ENCODE data around the gene MICALL1. TPM values are rescaled to one million over a fixed set of nuclear protein-coding genes. Genes with fewer than 3 reads are reported as not detected.
A peak's percentile ranks its signal among the peaks of the same experiment; 100 is the strongest.

MICALL1 gene
- total and polyA plus RNA-seq, 5 donors from 2014 or later = 1.1 to 25.2 (median 1.8) TPM

DNA sequence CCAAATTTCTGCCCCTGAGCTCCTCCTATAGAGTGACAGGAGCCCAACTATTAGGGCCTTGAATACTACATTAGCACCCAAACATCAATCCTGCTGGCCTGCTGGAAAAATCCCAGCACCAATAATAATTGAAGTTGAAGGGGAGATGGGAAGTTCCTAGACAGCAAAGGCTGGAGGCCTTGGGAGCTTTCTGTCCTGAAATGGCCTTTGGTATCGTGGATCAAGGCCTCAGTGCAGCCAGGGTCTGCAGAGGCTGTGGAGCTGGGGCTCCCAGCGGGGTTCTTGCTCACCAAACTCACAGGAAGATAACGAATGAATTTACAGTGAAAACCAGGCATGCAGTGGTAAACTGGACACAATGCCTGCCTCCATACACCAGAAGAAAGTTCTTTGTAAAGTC is 9.2 kb upstream of the MICALL1 start:
- Mint-ChIP-seq H3K27me3 (no peaks in the 10 kb centered on the region), H3K4me3 (no peak overlapping the region), H3K9me3 (no peaks in the 10 kb centered on the region), H3K4me1 (peaks cover 4 to 36% (median 15%) of the 10 kb centered on the region in 4 donors), H3K27ac (peak overlapping the region; percentile 20 to 95 (median 94)), H3K36me3 (no peaks in the 10 kb centered on the region)
- H3K36me3 ChIP-seq (ENCODE audit: control insufficient read depth, insufficient read depth, low read length) = no peaks in the 10 kb centered on the region
- DNase-seq (no peak), ATAC-seq (ENCODE audit: low read depth in 2 of 2) (no peak)
- H3K9me3 ChIP-seq (ENCODE audit: control insufficient read depth in 2 of 2, low read length in 2 of 2) = no peaks in the 10 kb centered on the region
- no peaks in the 10 kb centered on the region for H3K27me3 ChIP-seq (ENCODE audit: control insufficient read depth, insufficient read depth, low read length)
- H3K4me3 ChIP-seq (ENCODE audit: low read depth, low read length) = no peak overlapping the region
- peaks cover 12% of the 10 kb centered on the region for H3K4me1 ChIP-seq (ENCODE audit: control insufficient read depth, insufficient read depth, low read length, poor library complexity, severe bottlenecking)
- H3K27ac ChIP-seq (ENCODE audit: insufficient read depth, low read length, poor library complexity, severe bottlenecking) = peak overlapping the region; percentile 65

DNA sequence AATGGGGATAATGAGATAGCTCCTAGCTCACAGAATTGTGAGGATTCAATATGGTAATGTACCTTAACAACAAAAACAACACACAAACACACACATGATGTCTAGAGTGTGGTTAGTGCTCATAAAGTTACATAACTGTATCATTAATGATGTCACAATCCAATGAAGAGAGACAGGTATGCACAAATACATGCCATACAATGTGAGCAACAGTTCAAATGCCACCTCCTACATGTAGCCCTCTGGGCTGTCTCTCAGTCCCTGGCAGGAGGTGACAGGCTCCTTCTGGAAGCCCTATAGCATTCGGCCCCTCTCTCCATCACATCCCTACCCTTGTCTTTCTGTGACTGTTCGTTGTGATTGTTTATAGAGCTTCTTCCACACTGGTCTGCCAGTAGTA is 8.3 kb upstream of the MICALL1 start:
- Histone ChIP-seq H3K27me3 (ENCODE audit: control insufficient read depth, insufficient read depth, low read length) (no peaks in the 10 kb centered on the region), H3K9me3 (ENCODE audit: control insufficient read depth in 2 of 2, low read length in 2 of 2) (no peaks in the 10 kb centered on the region), H3K4me3 (ENCODE audit: low read depth, low read length) (no peak overlapping the region), H3K4me1 (ENCODE audit: control insufficient read depth, insufficient read depth, low read length, poor library complexity, severe bottlenecking) (peaks cover 12% of the 10 kb centered on the region), H3K36me3 (ENCODE audit: control insufficient read depth, insufficient read depth, low read length) (no peaks in the 10 kb centered on the region), H3K27ac (ENCODE audit: insufficient read depth, low read length, poor library complexity, severe bottlenecking) (no peak overlapping the region)
- no peak for ATAC-seq (ENCODE audit: low read depth in 2 of 2)
- no peak overlapping the region for H3K4me3 Mint-ChIP-seq
- DNase-seq = no peak
- H3K9me3 Mint-ChIP-seq = no peaks in the 10 kb centered on the region
- no peaks in the 10 kb centered on the region for H3K36me3 Mint-ChIP-seq
- H3K27ac Mint-ChIP-seq = peak overlapping the region in 2 of 3 donors; percentile 59 to 95
- peaks cover 4 to 36% (median 15%) of the 10 kb centered on the region in 4 donors for H3K4me1 Mint-ChIP-seq
- H3K27me3 Mint-ChIP-seq = no peaks in the 10 kb centered on the region

DNA sequence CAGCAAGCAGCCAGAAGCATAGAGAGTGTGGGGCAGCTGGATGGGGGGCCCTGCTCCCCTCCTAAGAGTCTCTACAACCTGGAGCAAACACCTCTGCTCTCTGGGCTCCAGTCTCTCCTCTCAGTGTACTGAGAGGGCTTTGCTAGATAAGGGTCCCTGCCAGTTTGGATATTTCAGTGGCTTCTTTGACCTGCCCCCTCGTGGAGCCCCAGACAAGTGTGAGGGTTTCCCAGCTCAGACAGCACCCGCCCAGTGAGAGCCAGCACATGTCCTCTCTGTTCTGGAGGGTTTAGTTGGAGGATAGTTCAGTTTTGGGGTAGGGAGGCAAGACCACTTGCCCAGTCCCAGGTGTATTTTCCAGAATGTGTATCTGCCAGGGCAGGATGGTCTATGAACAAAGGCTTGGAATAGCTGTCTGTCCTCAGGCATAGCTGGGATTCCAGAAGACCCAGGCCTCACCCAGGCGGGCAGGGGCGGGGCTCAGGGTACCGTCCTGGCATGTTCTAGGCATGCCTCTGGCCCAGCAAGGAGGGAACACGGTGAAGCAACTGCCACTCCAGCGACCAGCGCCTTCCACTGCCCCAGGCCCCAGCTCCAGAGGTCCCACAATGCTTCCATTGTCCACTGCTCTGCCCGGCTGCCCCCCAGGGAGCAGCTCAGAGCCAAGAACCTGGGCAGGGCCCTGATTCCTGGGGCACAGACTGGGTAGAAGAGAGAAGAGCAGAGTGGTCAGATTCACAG is 7.5 kb upstream of the MICALL1 start:
- H3K27ac Mint-ChIP-seq = no peak overlapping the region
- ATAC-seq (ENCODE audit: low read depth in 2 of 2) = no peak
- Histone ChIP-seq H3K27ac (ENCODE audit: insufficient read depth, low read length, poor library complexity, severe bottlenecking) (no peak overlapping the region), H3K4me1 (ENCODE audit: control insufficient read depth, insufficient read depth, low read length, poor library complexity, severe bottlenecking) (peaks cover 12% of the 10 kb centered on the region), H3K27me3 (ENCODE audit: control insufficient read depth, insufficient read depth, low read length) (no peaks in the 10 kb centered on the region), H3K36me3 (ENCODE audit: control insufficient read depth, insufficient read depth, low read length) (no peaks in the 10 kb centered on the region), H3K9me3 (ENCODE audit: control insufficient read depth in 2 of 2, low read length in 2 of 2) (no peaks in the 10 kb centered on the region), H3K4me3 (ENCODE audit: low read depth, low read length) (no peak overlapping the region)
- H3K4me1 Mint-ChIP-seq = peaks cover 4 to 32% (median 15%) of the 10 kb centered on the region in 4 donors
- H3K36me3 Mint-ChIP-seq = no peaks in the 10 kb centered on the region
- DNase-seq = no peak
- no peaks in the 10 kb centered on the region for H3K27me3 Mint-ChIP-seq
- no peak overlapping the region for H3K4me3 Mint-ChIP-seq
- no peaks in the 10 kb centered on the region for H3K9me3 Mint-ChIP-seq

DNA sequence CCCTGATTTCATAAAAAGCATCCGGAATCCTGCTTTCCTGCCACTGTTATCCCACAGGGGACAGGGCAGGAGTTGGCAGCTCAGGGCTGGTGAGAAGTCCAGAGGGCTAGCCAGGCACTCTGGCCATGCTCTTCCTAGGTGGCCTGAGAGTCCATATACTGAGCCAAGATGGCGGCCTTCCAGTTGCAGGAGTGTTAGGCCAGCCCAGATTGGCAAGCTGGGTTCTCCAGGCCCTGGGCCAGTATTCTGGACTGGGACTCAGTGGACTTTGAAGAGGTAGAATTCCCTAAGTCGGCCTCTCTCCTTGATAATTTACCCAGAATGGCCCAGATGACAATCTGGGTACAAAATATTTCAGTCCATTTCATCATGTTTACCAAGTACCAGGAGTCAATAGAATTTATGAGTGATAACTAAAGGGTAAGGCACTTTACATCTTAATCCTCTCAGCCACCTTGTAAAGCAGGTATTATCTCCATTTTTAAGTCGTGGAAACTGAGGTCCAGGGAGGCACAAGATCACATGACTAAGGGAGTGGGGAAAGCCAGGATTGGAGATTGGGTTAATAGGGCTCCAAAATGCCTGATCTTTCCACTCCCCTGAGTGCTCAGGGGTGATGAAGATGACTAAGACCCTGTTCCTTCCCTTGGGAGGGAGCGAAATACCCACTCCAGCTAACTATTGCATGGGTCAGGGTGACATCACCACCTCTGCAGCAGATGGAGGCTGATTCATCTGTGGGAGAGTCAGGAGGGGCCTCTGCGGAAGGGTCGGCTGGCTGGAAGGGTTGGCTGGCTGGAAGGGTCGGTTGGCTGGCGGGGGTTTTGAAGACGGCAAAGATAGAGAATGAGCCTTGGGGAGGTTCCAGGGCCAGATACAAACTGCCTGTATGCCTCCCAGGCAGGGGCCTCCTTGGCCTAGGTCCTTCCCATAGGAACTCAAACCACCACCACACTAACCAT is 1.2 kb upstream of the MICALL1 start:
- H3K36me3 Mint-ChIP-seq = peaks cover 4% of the 10 kb centered on the region
- DNase-seq (no peak), ATAC-seq (ENCODE audit: low read depth in 2 of 2) (no peak)
- H3K9me3 Mint-ChIP-seq = no peaks in the 10 kb centered on the region
- H3K4me3 Mint-ChIP-seq = peak overlapping the region; percentile 79 to 87 (median 84)
- H3K27me3 Mint-ChIP-seq = no peaks in the 10 kb centered on the region
- Histone ChIP-seq H3K4me3 (ENCODE audit: low read depth, low read length) (no peak overlapping the region), H3K36me3 (ENCODE audit: control insufficient read depth, insufficient read depth, low read length) (no peaks in the 10 kb centered on the region), H3K27me3 (ENCODE audit: control insufficient read depth, insufficient read depth, low read length) (no peaks in the 10 kb centered on the region), H3K9me3 (ENCODE audit: control insufficient read depth in 2 of 2, low read length in 2 of 2) (no peaks in the 10 kb centered on the region), H3K27ac (ENCODE audit: insufficient read depth, low read length, poor library complexity, severe bottlenecking) (no peak overlapping the region), H3K4me1 (ENCODE audit: control insufficient read depth, insufficient read depth, low read length, poor library complexity, severe bottlenecking) (peaks cover 19% of the 10 kb centered on the region)
- H3K27ac Mint-ChIP-seq = peak overlapping the region; percentile 87 to 91 (median 88)
- H3K4me1 Mint-ChIP-seq = peaks cover 0 to 27% (median 15%) of the 10 kb centered on the region in 4 donors

DNA sequence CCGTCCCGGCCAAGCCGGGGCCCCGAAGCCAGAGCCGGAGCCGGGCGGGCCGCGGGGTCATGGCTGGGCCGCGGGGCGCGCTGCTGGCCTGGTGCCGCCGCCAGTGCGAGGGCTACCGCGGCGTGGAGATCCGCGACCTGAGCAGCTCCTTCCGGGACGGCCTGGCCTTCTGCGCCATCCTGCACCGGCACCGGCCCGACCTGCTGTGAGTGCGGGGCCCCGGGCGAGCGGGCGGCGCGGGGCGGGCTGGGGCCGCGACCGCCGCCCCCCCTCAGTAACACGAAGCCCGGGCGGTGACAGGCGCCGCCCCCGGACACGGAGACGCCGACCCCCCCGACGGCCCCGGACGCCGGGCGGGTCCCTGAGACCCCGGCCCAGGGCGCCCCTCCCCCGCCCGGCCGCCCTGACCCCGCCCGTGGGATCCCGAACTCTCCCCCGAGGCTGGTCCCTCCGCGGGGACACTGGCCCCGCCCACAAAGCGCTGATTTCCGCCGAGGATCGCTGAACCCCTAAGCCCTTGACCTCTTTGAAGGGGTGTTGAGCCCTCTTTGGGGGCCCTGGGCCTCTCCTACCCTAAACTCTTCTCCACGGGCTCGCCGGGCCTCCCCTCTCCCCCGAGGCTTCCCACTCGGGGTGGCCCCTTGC is 389 bp downstream of the MICALL1 start:
- Histone ChIP-seq H3K36me3 (ENCODE audit: control insufficient read depth, insufficient read depth, low read length) (no peaks in the 10 kb centered on the region), H3K4me3 (ENCODE audit: low read depth, low read length) (no peak overlapping the region), H3K9me3 (ENCODE audit: control insufficient read depth in 2 of 2, low read length in 2 of 2) (no peaks in the 10 kb centered on the region), H3K27ac (ENCODE audit: insufficient read depth, low read length, poor library complexity, severe bottlenecking) (peak overlapping the region; percentile 69), H3K27me3 (ENCODE audit: control insufficient read depth, insufficient read depth, low read length) (no peaks in the 10 kb centered on the region), H3K4me1 (ENCODE audit: control insufficient read depth, insufficient read depth, low read length, poor library complexity, severe bottlenecking) (peaks cover 19% of the 10 kb centered on the region)
- ATAC-seq (ENCODE audit: low read depth in 2 of 2) = peak; percentile 16 to 26
- peak; percentile 31 to 44 (median 33) for DNase-seq
- Mint-ChIP-seq H3K27me3 (no peaks in the 10 kb centered on the region), H3K4me1 (peaks cover 0 to 38% (median 23%) of the 10 kb centered on the region in 4 donors), H3K36me3 (peaks cover 4% of the 10 kb centered on the region), H3K4me3 (peak overlapping the region; percentile 87 to 93 (median 90)), H3K27ac (peak overlapping the region; percentile 60 to 91 (median 90)), H3K9me3 (no peaks in the 10 kb centered on the region)

DNA sequence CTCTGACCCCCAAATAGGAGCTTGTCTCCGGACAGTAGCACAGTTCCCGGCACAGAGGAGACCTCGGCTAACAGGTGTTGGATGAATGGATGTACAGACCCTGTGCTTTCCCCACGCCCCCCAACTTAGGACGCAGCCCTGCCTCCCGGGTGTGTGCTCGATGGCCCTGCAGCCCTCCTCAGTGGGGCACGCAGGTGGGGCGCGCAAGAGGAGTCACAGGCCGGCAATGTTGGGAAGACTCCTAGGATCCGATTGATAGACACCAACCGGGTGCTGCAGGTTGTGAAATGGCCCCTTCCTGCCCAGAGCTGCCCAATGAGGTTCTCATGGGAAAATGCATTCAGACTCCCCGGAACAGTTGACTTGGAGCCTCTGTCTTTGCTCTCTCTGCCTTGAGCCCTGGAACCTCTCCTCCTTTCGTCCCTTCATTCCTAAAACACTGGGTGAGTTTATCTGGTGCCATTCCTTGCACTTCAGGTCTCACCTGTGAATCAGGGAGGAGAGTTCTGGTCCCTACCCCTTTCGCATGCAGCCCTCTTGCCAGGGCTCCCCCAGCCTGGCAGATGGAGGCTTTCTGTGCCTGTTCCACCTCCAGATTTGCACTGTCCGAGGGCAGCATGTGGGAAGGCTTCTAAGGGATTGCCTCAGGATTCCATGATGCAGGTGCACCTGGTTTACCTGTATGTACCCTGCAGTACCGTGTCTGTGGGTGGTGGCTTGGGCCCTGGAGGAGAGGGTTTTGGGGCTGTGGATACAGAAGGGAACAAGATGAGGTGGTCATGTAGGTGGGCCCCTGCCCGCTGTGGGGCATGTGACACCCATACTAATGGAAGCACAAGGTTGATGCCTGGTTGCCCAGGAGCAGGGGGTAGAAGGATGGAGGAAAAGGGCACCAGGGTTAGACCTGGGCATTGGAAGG is 1.2 kb downstream of the MICALL1 start:
- Mint-ChIP-seq H3K9me3 (no peaks in the 10 kb centered on the region), H3K36me3 (peaks cover 4% of the 10 kb centered on the region), H3K27ac (peak overlapping the region; percentile 60 to 91 (median 90)), H3K27me3 (no peaks in the 10 kb centered on the region), H3K4me3 (peak overlapping the region; percentile 87 to 93 (median 90)), H3K4me1 (peaks cover 0 to 44% (median 23%) of the 10 kb centered on the region in 4 donors)
- Histone ChIP-seq H3K4me1 (ENCODE audit: control insufficient read depth, insufficient read depth, low read length, poor library complexity, severe bottlenecking) (peaks cover 19% of the 10 kb centered on the region), H3K27ac (ENCODE audit: insufficient read depth, low read length, poor library complexity, severe bottlenecking) (peak overlapping the region; percentile 69), H3K9me3 (ENCODE audit: control insufficient read depth in 2 of 2, low read length in 2 of 2) (no peaks in the 10 kb centered on the region), H3K27me3 (ENCODE audit: control insufficient read depth, insufficient read depth, low read length) (no peaks in the 10 kb centered on the region), H3K4me3 (ENCODE audit: low read depth, low read length) (no peak overlapping the region), H3K36me3 (ENCODE audit: control insufficient read depth, insufficient read depth, low read length) (no peaks in the 10 kb centered on the region)
- no peak for ATAC-seq (ENCODE audit: low read depth in 2 of 2)
- no peak for DNase-seq

DNA sequence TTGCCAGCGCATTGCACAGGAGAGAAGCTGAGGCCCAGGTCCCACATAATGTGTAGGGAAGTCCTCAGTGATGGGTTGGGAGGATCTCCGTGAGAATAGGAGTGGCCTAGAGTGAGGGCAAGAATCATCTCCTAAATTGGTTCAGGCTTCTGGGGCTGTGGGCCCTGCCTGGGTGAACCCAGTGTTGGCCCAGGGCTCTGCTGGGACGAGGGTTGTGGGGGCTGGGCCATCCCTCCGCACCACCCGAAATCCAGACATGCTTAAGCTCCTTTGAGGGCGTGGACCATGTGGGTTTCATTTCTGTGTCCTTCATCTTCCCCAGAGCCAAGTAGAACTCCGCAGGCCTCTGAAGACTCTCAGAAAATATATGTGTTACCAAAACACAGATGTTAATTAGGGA is 3.7 kb downstream of the MICALL1 start:
- peak overlapping the region in 1 of 3 donors; percentile 50 for H3K27ac Mint-ChIP-seq
- DNase-seq (no peak), ATAC-seq (ENCODE audit: low read depth in 2 of 2) (no peak)
- Histone ChIP-seq H3K27me3 (ENCODE audit: control insufficient read depth, insufficient read depth, low read length) (no peaks in the 10 kb centered on the region), H3K4me3 (ENCODE audit: low read depth, low read length) (no peak overlapping the region), H3K27ac (ENCODE audit: insufficient read depth, low read length, poor library complexity, severe bottlenecking) (no peak overlapping the region), H3K36me3 (ENCODE audit: control insufficient read depth, insufficient read depth, low read length) (no peaks in the 10 kb centered on the region), H3K9me3 (ENCODE audit: control insufficient read depth in 2 of 2, low read length in 2 of 2) (no peaks in the 10 kb centered on the region), H3K4me1 (ENCODE audit: control insufficient read depth, insufficient read depth, low read length, poor library complexity, severe bottlenecking) (peaks cover 19% of the 10 kb centered on the region)
- no peaks in the 10 kb centered on the region for H3K27me3 Mint-ChIP-seq
- H3K36me3 Mint-ChIP-seq = peaks cover 8% of the 10 kb centered on the region
- no peaks in the 10 kb centered on the region for H3K9me3 Mint-ChIP-seq
- H3K4me1 Mint-ChIP-seq = peaks cover 0 to 43% (median 23%) of the 10 kb centered on the region in 4 donors
- H3K4me3 Mint-ChIP-seq = no peak overlapping the region
